DMS114 treated with DMSO at 0.1 percent for 48 hours (cell line): ENCODE results near the gene KY.
"Not testable (repeated sequence)": the region's sequence is repeated elsewhere in the genome, so short reads cannot be mapped to it uniquely, and the experiment has no call there.

Experiments used
- DNase-seq: peaks from one replicate; lab custom pipeline; 2025; ENCODE audit not compliant: unreplicated experiment; lab: John Stamatoyannopoulos, UW

Gene KY

DNA sequence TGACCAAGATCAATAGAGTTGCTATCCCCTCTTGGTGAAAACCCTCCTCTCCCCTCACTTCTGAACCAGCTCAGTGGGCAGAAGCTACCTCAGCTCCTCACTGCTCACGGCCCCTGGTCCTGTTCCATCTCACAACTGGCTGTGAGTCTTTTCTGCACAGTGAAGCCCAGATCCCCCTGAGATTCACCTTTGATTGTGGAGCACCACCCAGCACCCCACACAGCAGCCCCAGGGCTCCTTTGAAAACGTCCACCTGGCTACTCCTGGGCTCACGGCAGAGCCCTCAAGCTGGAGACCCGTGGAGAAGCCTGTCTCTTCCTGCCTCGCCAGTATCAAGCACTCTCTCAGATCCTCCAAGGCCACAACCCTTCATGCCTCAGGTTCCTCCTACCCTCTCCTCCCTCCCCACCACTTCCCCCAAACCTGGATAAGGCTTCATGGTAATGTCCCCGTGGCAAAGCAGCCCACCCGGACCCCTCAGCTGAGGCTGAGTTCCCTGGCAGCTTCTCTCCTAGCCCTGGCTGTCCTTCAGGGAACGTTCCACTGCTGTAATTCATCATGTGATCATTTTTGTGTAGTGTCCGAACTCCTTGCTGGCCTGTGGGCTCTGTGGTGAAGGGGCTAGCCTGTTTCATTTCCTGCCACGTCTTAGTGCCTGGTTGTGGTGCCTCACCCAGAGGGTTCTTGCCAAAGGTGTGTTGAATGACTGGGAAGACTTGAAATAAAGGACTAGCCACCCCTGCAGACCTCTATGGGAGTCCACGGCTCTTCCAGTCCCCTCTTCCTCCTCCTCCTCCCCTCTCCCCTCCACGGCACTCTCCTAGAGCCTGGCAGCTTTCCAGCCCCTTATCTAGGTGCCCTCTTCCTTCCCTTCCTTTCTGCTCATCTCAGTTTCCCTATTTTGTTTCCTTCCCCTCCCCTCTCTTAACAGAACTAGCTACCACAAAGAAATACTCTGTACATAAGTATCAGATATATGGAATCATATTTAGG is 44.5 kb downstream of the KY start:
- no peak for DNase-seq

- no peak for DNase-seq
Observed at GRCh38 chr3:134605556-134605955, 45.3 kb downstream of the KY start.

DNA sequence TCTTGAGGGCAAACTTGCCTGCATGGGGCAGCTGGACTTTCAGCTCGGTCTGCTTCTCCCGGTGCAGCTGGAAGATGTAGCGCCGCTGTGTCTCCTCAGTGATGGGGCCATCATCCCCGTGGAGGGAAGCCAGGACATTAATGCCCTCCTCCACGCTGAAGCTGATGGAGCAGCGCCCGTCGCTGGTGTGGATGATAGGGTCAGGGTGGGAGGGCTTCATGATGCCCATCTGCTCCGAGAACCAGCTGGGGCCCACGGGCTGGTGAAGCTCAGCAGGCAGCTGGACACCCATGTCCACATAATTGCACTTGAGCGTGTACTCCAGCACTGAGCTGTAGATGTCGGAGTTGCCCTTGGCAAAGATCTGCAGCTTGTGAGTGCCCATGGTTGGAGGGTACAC is 46.9 kb downstream of the KY start:
- no peak for DNase-seq

GRCh38 chr3:134603480-134603879 is 47.3 kb downstream of the KY start:
- no peak for DNase-seq

- no peak for DNase-seq
Observed at GRCh38 chr3:134602440-134602814, 48.4 kb downstream of the KY start.

- no peak for DNase-seq
Observed at GRCh38 chr3:134601539-134602439, 49.0 kb downstream of the KY start.

DNA sequence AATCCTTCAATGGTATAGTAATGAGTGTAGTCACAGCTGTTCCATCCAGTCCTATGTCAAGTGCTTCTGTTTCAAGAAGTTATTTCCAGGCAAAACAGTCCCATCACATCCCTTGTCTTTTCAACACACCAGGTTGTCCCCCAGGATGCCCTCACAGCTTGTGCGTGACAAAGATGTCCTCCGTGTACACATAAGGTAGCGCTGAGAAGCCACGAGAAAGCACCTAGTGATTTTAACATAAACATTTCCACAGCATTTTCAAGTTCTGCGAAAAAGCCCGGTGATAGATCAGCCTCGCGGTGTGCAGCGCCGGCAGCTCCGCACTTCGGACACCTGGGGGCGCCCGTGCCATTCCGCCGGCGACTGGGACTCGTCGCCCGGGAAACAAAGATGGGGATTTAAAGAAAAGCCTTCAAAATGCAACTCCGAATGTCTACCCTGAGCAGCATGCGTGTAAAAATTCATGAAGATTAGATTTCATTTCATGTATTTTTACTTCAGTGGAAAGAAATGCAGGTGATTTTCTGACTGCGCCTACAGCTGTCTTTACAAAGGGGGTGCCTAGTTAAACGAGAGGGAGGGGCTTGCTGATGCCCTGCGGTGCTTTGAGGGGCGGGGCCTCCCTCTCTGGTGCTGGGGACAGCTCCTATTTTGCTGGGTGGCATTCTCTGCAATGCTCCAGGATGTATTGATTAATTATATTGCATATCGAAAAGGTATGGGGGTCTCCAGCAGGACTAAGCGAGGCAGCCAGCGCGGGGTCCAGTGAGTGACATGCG is 49.9 kb downstream of the KY start:
- peak; percentile 52 for DNase-seq

GRCh38 chr3:134600206-134600605 is 50.6 kb downstream of the KY start:
- no peak for DNase-seq

- DNase-seq = no peak
Observed at GRCh38 chr3:134598763-134599545, 51.9 kb downstream of the KY start.

DNA sequence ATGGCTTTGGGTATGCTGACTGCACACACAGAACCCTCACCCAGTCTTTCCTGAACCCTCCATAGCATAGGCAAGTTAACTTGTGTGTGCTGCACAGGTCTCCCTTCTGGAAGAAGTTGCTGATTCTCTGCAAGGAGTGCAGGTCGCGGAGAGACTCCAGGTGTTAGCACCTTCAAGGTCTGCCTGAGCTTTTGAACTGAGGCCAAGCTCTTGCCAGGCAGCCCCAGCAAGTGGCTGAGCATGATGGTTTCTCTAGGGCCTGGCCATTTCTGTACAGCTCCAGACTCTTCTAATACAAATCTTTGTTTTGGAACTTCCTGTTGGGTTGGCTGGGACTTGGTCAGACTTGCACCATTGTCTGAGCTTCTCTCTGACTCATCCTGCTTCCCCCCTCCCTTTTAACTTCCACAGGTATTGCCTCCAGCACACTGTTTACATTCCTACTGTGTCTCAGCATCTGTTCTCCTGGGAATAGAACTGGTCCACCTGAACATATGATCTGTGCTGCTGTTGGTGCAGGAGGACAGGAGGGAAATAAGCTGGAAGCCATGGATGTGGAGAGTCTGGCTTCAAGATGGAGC is 53.3 kb downstream of the KY start:
- DNase-seq = no peak

GRCh38 chr3:134594986-134595385 is 55.8 kb downstream of the KY start:
- not testable (repeated sequence) for DNase-seq

GRCh38 chr3:134594331-134594741 is 56.5 kb downstream of the KY start:
- no peak for DNase-seq

- DNase-seq = no peak
Observed at GRCh38 chr3:134592806-134593205, 58.0 kb downstream of the KY start.

DNA sequence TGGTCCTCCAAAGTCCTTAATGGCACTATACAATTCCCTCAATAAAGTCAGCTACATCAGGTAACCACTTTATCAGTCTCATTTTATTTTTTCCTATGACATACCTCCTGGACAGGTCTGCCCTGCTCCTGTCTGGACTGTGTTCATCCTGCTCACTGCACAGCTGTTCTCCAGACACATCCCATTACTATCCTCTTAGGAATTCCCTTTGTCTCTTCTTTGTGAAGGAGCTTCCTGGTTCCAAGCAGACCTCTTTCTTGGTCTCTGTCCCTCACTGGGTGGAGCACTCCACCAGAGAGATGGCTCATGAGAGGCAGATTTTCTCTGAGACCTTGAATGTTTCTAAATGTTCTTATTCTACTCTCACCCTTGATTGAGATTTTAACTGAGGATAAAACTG is 60.1 kb downstream of the KY start:
- DNase-seq = no peak

DNA sequence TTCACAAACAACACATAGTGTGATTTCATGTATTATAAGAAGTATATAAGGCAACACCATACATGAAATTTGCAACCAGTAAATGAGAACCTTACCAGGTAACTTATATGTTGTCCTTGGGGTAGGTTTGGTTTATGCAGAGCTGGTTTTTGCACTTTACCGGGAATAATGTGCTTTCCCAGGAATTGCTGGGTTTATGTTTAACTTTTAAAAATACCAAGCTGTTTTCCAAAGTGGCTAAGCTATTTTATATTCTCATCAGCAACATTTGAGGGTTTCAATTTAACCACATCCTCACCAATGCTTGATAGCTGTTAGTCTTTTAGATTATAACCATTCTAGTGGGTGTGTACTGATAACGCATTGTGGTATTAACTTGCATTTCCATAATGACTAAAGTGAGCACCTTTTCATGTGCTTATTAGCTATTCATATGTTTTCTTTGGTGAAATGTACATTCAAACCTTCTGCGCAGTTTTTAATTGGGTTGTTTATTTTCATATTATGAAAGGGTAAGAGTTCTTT is 71.6 kb downstream of the KY start:
- no peak for DNase-seq

DNA sequence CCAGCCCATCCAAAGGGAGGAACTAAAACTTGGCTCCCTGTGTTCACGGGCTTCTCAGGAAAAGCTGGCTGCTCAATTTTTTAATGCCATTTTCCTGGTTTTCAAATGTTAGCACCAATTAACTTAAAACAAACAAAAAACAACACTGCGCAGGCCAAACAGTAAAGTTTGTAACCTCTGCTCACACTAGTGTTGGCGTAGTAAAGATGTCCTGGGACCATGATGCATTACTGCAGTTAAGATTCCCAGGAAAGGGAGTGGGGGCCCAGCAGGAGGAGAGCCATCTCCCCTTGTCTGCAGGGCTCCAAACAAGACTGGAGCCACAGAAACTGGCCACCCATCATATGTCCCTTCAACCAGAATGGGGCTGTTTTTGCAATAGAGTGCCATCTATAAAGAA is 74.0 kb downstream of the KY start:
- no peak for DNase-seq

DNA sequence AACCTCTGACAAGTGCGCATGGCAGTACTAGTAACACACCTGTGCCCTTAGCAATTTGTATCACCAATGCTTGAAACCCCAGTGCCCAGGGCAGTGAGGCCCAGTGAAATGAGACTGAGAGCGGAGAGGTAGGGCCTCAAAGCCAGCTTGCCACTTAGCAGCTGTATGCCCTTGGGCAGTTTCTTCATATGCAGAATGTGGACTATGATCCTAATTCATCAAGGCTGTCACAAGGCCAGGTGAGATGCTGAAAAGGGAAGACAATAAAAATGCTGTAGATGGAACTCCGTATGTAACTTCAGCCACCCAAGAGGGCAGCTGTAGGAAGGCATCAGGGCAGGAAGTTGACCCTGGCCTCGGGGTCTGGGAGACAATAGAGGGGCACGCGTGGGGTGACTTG is 74.4 kb downstream of the KY start:
- DNase-seq = no peak

DNA sequence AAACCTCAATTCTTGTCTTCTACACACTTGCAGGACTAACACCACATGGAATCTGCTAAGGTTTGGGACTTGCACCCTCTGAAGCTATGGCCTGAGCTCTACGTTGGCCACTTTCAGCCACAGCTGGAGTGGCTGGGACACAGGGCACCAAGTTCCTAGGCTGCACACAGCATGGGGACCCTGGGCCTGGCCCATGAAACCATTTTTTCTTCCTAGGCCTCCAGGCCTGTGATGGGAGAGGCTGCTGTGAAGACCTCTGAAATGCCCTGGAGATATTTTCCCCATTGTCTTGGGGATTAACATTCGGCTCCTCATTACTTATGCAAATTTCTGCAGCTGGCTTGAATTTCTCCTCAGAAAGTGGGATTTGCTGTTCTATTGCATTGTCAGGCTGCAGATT is 80.9 kb downstream of the KY start:
- not testable (repeated sequence) for DNase-seq

DNA sequence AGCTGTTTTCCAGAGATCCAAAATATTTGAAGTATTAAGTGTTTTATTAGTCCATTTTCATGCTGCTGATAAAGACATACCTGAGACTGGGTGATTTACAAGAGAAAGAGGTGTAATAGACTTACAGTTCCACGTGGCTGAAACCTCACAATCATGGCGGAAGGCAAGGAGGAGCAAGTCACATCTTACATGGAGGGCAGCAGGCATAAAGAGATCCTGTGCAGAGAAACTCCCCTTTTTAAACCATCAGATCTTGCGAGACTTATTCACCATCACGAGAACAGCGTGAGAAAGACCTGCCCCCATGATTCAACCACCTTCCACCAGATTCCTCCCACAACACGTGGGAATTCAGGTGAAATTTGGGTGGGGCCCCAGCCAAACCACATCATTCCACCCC is 82.0 kb downstream of the KY start:
- DNase-seq = no peak

DNA sequence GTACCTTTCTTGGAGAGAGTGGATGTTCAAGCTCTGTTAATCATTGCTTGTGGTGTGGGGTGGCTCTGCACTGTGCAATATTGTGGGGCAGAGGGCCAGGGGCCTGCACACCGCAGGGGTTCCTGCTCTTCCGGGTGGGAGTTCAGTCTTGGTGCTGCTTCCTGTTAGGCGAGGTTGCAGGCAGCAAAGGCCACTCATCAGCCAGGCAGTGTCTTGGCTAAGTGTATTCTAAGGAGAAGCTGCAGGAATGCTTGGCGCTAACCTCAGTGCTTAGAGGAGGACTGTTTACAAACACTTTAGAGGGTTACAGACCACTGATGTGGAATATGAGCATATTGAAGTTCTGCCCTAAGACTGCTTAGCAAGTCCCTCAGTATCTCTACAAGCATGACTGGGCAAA is 83.2 kb downstream of the KY start:
- no peak for DNase-seq
